CD8-positive, alpha-beta memory T cell (primary cell): ENCODE data around the gene INPP5E. TPM values are rescaled to one million over a fixed set of nuclear protein-coding genes. Genes with fewer than 3 reads are reported as not detected.

Source experiments
- CTCF ChIA-PET: fragments of 350-600 bp; sonication (Branson Sonifier 250); formaldehyde crosslinking; loops from one replicate; lab custom pipeline; 2021; ENCODE audit warnings: antibody characterized with exemption; lab: Charles Lee
- POLR2A ChIA-PET: fragments of 350-600 bp; sonication (Branson Sonifier 250); formaldehyde crosslinking; loops from one replicate; lab custom pipeline; 2021; ENCODE audit warnings: antibody characterized with exemption; lab: Charles Lee
- DNase-seq, 5 donors: peaks; one replicate each; pipeline versions ENCODE4 v3.0.0 to v3.0.0-alpha.2; 2020 to 2022; ENCODE audit warnings: mixed read lengths in 1 of 5
- H3K27ac ChIP-seq: one replicate; pipeline ENCODE4 v1.7.0; 2013; ENCODE audit warnings: low read depth, mild to moderate bottlenecking, low read length, moderate library complexity
- H3K27me3 ChIP-seq: 2 replicates; pipeline ENCODE4 v1.7.0; 2013; ENCODE audit warnings: low read length, mild to moderate bottlenecking; ENCODE audit not compliant: insufficient read depth, poor library complexity, severe bottlenecking
- H3K36me3 ChIP-seq: 2 replicates; pipeline ENCODE4 v1.7.0; 2013; ENCODE audit warnings: mild to moderate bottlenecking, low read length, moderate library complexity; ENCODE audit not compliant: insufficient read depth
- H3K4me1 ChIP-seq: 2 replicates; pipeline ENCODE4 v1.7.0; 2013; ENCODE audit warnings: mild to moderate bottlenecking, low read length, moderate library complexity; ENCODE audit not compliant: insufficient read depth
- H3K4me3 ChIP-seq: 2 replicates; pipeline ENCODE4 v1.7.0; 2013; ENCODE audit warnings: mild to moderate bottlenecking, low read length
- H3K9me3 ChIP-seq: 2 replicates; pipeline ENCODE4 v1.7.0; 2013; ENCODE audit warnings: mild to moderate bottlenecking, low read length
- H3K27ac Mint-ChIP-seq, 8 donors: one replicate each; pipeline ENCODE4 v1.8.0; 2020 to 2021; ENCODE audit warnings: mixed read lengths in 8 of 8, mild to moderate bottlenecking in 6 of 8, inconsistent platforms in 3 of 8, moderate library complexity in 3 of 8
- H3K27me3 Mint-ChIP-seq, 2 donors: one replicate each; pipeline ENCODE4 v1.8.0; 2020 to 2021; ENCODE audit warnings: mixed read lengths in 2 of 2, mild to moderate bottlenecking in 1 of 2, moderate library complexity in 1 of 2
- H3K36me3 Mint-ChIP-seq, 3 donors: one replicate each; pipeline ENCODE4 v1.8.0; 2020 to 2021; ENCODE audit warnings: mixed read lengths in 3 of 3, inconsistent platforms in 1 of 3, mild to moderate bottlenecking in 1 of 3
- H3K4me1 Mint-ChIP-seq, 3 donors: one replicate each; pipeline ENCODE4 v1.8.0; 2020 to 2021; ENCODE audit warnings: mixed read lengths in 3 of 3, inconsistent platforms in 1 of 3, mild to moderate bottlenecking in 1 of 3
- H3K4me3 Mint-ChIP-seq, 7 donors: one replicate each; pipeline ENCODE4 v1.8.0; 2020 to 2021; ENCODE audit warnings: mixed read lengths in 7 of 7, mild to moderate bottlenecking in 6 of 7, moderate library complexity in 4 of 7, inconsistent platforms in 2 of 7
- H3K9me3 Mint-ChIP-seq, 5 donors: one replicate each; pipeline ENCODE4 v1.8.0; 2020 to 2022; ENCODE audit warnings: mixed read lengths in 5 of 5, mild to moderate bottlenecking in 3 of 5, moderate library complexity in 2 of 5, inconsistent platforms in 1 of 5
- polyA plus RNA-seq: library from polyadenylated mRNA; unstranded; fragments of 300-500 nt; fragmentation: Illumina TruSeq; gene quantifications from one replicate; pipeline ENCODE4 v1.2.3, GENCODE V29; 2021
- total RNA-seq, 2 experiments: library from RNA; stranded (reverse); gene quantifications; one replicate each; pipeline ENCODE4 v1.2.3, GENCODE V29; 2021

The INPP5E gene
- total and polyA plus RNA-seq, 3 experiments from 2014 or later = 5.3 to 19.2 (median 18.0) TPM

DNA sequence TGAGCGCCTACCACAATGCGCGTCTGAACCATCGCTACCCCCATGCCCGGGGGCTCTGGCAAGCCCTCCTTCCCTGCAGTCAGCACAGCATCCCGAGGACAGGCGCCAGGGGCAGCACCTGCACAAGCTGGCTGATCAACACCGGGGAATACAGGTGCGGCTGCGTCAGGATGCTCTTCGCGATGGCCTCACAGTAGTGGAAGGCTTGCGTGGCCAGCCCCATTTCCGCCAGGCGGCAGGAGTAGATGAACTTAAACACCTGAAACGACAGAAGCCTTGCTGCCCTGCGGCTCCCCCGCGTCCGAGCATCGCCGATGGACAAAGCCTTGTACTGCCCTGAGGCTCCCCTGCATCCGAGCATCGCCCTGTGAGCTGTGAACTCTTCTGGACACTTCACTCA, 17.7 kb upstream of the INPP5E start:
- Mint-ChIP-seq H3K4me1 (peaks cover 0 to 1% (median 0%) of the 10 kb centered on the region in 3 donors), H3K36me3 (peaks cover 4 to 86% (median 16%) of the 10 kb centered on the region in 3 donors), H3K27ac (no peak overlapping the region), H3K9me3 (no peaks in the 10 kb centered on the region), H3K27me3 (no peaks in the 10 kb centered on the region), H3K4me3 (no peak overlapping the region)
- ChIA-PET CTCF (interaction anchor here (0.6 kb wide), 1 partner anchor 50 kb away, joined by 3 read pairs; no protein-coding TSS in a partner anchor), POLR2A (no interaction called here)
- Histone ChIP-seq H3K4me3 (no peak overlapping the region), H3K27me3 (no peaks in the 10 kb centered on the region), H3K9me3 (no peaks in the 10 kb centered on the region), H3K4me1 (no peaks in the 10 kb centered on the region), H3K27ac (no peak overlapping the region), H3K36me3 (peaks cover 69% of the 10 kb centered on the region)
- no peak for DNase-seq

GRCh38 chr9:136456258-136456657, 16.6 kb upstream of the INPP5E start:
- Histone ChIP-seq H3K4me1 (no peaks in the 10 kb centered on the region), H3K27ac (no peak overlapping the region), H3K36me3 (peaks cover 71% of the 10 kb centered on the region), H3K27me3 (no peaks in the 10 kb centered on the region), H3K4me3 (no peak overlapping the region), H3K9me3 (no peaks in the 10 kb centered on the region)
- Mint-ChIP-seq H3K4me3 (peak overlapping the region in 1 of 7 donors; percentile 32), H3K27me3 (no peaks in the 10 kb centered on the region), H3K9me3 (no peaks in the 10 kb centered on the region), H3K36me3 (peaks cover 4 to 84% (median 12%) of the 10 kb centered on the region in 3 donors), H3K27ac (peak overlapping the region in 1 of 8 donors; percentile 14), H3K4me1 (peaks cover 0 to 1% (median 0%) of the 10 kb centered on the region in 3 donors)
- CTCF ChIA-PET = interaction anchor here (1.2 kb wide), 1 partner anchor 11 kb away, joined by 3 read pairs; no protein-coding TSS in a partner anchor
- DNase-seq = no peak
- POLR2A ChIA-PET = no interaction called here

DNA sequence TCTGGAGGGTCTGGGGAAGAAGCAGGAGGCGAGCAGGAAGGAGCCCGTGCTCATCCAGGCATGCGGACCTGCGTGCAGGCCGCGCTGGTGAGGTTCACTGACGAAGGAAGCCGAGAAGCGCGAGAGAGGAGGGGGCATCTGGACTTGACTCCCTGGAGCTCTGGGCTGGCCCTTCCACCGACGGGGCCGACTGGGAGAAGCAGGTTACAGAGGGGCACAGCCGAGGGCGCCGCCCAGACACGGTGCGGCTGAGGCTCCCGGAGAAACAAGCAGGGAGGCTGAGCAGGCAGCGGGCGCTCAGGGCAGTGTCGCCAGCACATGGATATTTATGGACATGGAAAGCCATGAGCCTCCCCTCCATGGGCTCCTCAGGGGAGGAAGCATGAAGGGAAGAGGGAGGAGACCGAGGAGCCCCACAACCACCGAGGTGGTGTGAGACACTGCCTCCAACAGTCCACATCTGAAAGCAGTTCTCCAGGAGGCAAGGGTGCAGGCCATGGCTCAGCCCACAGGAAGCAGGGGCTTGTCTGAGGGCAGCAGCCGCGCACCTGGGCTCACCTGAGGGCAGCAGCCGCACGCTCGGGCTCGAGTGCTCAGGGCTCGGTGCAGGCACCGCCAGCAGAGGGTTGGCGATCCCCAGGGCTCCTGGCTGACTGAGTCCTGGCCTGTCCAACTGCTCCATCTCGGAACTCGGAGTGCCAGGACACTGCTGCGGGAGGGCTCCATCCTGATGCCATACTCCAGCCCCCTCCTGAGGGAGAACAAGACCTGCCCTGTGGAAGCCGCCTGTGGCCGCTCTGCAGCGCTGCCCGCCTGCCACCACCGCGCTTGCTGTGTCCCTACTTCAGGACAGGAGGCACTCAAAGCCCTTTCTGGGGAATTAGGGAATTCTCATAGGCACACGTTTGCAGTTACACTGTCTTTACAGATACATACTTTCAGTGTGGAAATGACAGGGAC, 15.7 kb upstream of the INPP5E start:
- no peaks in the 10 kb centered on the region for H3K27me3 Mint-ChIP-seq
- H3K4me3 Mint-ChIP-seq = no peak overlapping the region
- no peak for DNase-seq
- Histone ChIP-seq H3K36me3 (peaks cover 73% of the 10 kb centered on the region), H3K4me1 (no peaks in the 10 kb centered on the region), H3K4me3 (no peak overlapping the region), H3K9me3 (no peaks in the 10 kb centered on the region), H3K27me3 (no peaks in the 10 kb centered on the region), H3K27ac (no peak overlapping the region)
- H3K27ac Mint-ChIP-seq = peak overlapping the region in 1 of 8 donors; percentile 66
- H3K9me3 Mint-ChIP-seq = no peaks in the 10 kb centered on the region
- peaks cover 4 to 86% (median 13%) of the 10 kb centered on the region in 3 donors for H3K36me3 Mint-ChIP-seq
- peaks cover 0 to 1% (median 0%) of the 10 kb centered on the region in 3 donors for H3K4me1 Mint-ChIP-seq
- CTCF ChIA-PET = interaction anchor here (1.2 kb wide), 1 partner anchor 10 kb away, joined by 3 read pairs; no protein-coding TSS in a partner anchor
- POLR2A ChIA-PET = no interaction called here

DNA sequence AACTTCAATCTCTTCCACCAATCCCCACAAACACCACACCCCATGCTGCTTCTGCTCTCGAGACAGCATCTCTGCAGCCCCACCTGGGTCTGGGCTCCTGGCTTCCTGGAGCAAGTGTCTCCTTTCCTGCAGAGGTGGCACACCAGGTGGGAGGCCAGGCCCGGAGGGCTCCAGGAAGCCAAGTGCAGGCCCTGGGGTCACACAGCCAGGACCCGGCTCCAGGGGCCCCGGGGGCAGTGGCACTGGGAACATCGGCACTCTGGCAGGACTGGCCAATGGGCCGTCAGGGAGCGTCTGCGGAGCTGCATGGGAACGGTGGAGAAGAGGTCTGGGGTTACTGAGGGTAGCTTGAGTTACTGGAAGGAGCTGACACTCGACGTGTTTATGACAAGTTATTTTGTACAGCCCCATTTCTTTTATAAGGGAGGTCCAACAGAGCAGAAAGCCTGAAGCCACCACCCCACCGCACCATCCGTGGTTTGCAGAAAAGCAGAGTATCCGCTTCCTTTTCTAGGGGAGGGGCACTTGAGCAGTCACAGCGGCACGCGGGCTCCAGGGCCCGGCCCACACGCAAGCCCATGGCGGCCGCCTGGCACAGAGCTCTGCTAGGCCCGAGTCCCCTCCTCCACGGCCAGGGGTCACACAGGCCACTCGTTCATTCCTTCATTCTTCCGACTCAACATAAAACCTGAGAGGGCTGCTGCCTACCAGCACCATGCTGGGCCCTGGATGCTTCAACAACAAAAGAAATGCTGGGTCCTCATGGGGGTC, 14.6 kb upstream of the INPP5E start:
- POLR2A ChIA-PET = no interaction called here
- no peaks in the 10 kb centered on the region for H3K9me3 Mint-ChIP-seq

GRCh38 chr9:136453326-136453725, 13.7 kb upstream of the INPP5E start:
- Histone ChIP-seq H3K9me3 (no peaks in the 10 kb centered on the region), H3K4me1 (no peaks in the 10 kb centered on the region), H3K27me3 (no peaks in the 10 kb centered on the region), H3K27ac (no peak overlapping the region), H3K4me3 (no peak overlapping the region), H3K36me3 (peaks cover 80% of the 10 kb centered on the region)
- DNase-seq = no peak
- Mint-ChIP-seq H3K27me3 (no peaks in the 10 kb centered on the region), H3K4me3 (no peak overlapping the region), H3K27ac (peak overlapping the region in 3 of 8 donors; percentile 2 to 71 (median 13)), H3K4me1 (peaks cover 0 to 1% (median 0%) of the 10 kb centered on the region in 3 donors), H3K9me3 (no peaks in the 10 kb centered on the region), H3K36me3 (peaks cover 0 to 87% (median 15%) of the 10 kb centered on the region in 3 donors)
- ChIA-PET CTCF (no interaction called here), POLR2A (interaction anchor here (0.7 kb wide), 1 partner anchor 9 kb away, joined by 6 read pairs; no protein-coding TSS in a partner anchor)

More for the DNA sequence above, 14.6 kb upstream of the INPP5E start:
- CTCF ChIA-PET = no interaction called here
- Mint-ChIP-seq H3K4me3 (no peak overlapping the region), H3K4me1 (peaks cover 0 to 1% (median 0%) of the 10 kb centered on the region in 3 donors), H3K27me3 (no peaks in the 10 kb centered on the region), H3K27ac (peak overlapping the region in 2 of 8 donors; percentile 54 to 63), H3K36me3 (peaks cover 4 to 87% (median 14%) of the 10 kb centered on the region in 3 donors)
- no peak for DNase-seq
- Histone ChIP-seq H3K27me3 (no peaks in the 10 kb centered on the region), H3K4me3 (no peak overlapping the region), H3K9me3 (no peaks in the 10 kb centered on the region), H3K27ac (no peak overlapping the region), H3K36me3 (peaks cover 78% of the 10 kb centered on the region), H3K4me1 (no peaks in the 10 kb centered on the region)

GRCh38 chr9:136451221-136451877, 11.7 kb upstream of the INPP5E start:
- Mint-ChIP-seq H3K27me3 (no peaks in the 10 kb centered on the region), H3K4me3 (no peak overlapping the region), H3K36me3 (peaks cover 0 to 88% (median 16%) of the 10 kb centered on the region in 3 donors), H3K4me1 (peaks cover 0 to 1% (median 0%) of the 10 kb centered on the region in 3 donors), H3K27ac (peak overlapping the region in 1 of 8 donors; percentile 50), H3K9me3 (no peaks in the 10 kb centered on the region)
- peaks cover 81% of the 10 kb centered on the region for H3K36me3 ChIP-seq
- H3K9me3 ChIP-seq = no peaks in the 10 kb centered on the region
- ChIA-PET POLR2A (no interaction called here), CTCF (no interaction called here)
- no peak overlapping the region for H3K27ac ChIP-seq
- H3K27me3 ChIP-seq = no peaks in the 10 kb centered on the region
- no peaks in the 10 kb centered on the region for H3K4me1 ChIP-seq
- no peak for DNase-seq
- H3K4me3 ChIP-seq = no peak overlapping the region

- H3K36me3 Mint-ChIP-seq = peaks cover 0 to 90% (median 21%) of the 10 kb centered on the region in 3 donors
Measured at GRCh38 chr9:136448655-136449054, 9.0 kb upstream of the INPP5E start.

More at GRCh38 chr9:136448655-136449054, 9.0 kb upstream of the INPP5E start:
- ChIA-PET CTCF (no interaction called here), POLR2A (no interaction called here)
- no peak overlapping the region for H3K4me3 Mint-ChIP-seq
- no peaks in the 10 kb centered on the region for H3K9me3 ChIP-seq
- peak overlapping the region in 1 of 8 donors; percentile 83 for H3K27ac Mint-ChIP-seq
- peaks cover 65% of the 10 kb centered on the region for H3K36me3 ChIP-seq
- H3K27me3 ChIP-seq = no peaks in the 10 kb centered on the region
- no peaks in the 10 kb centered on the region for H3K9me3 Mint-ChIP-seq
- peaks cover 0 to 1% (median 0%) of the 10 kb centered on the region in 3 donors for H3K4me1 Mint-ChIP-seq
- H3K4me1 ChIP-seq = no peaks in the 10 kb centered on the region
- no peak overlapping the region for H3K27ac ChIP-seq
- no peak overlapping the region for H3K4me3 ChIP-seq
- H3K27me3 Mint-ChIP-seq = no peaks in the 10 kb centered on the region
- DNase-seq = no peak
